Suprapubic skin (tissue), 3 donors: ENCODE data around the gene WDPCP.

Source experiments
- POLR2A ChIP-seq, 2 donors: fragments of 450-650 bp; IDR thresholded peaks; one replicate each; pipeline ENCODE4 v1.6.1; 2017; ENCODE audit warnings: antibody characterized with exemption in 2 of 2, mild to moderate bottlenecking in 2 of 2, moderate library complexity in 2 of 2
- TF ChIP-seq, protein P1 (sequence below), 2 donors: fragments of 200-600 bp in 1 of 2; fragments of 450-650 bp in 1 of 2; sonication (generic) in 1 of 2; IDR thresholded peaks; one replicate each; pipeline ENCODE4 v1.5.1; 2016 to 2019; ENCODE audit warnings: antibody characterized with exemption in 2 of 2, mild to moderate bottlenecking in 1 of 2, moderate library complexity in 1 of 2

GRCh38 chr2:63408530-63408929 is 179.7 kb downstream of the WDPCP start:
- TF ChIP-seq, protein P1, sequence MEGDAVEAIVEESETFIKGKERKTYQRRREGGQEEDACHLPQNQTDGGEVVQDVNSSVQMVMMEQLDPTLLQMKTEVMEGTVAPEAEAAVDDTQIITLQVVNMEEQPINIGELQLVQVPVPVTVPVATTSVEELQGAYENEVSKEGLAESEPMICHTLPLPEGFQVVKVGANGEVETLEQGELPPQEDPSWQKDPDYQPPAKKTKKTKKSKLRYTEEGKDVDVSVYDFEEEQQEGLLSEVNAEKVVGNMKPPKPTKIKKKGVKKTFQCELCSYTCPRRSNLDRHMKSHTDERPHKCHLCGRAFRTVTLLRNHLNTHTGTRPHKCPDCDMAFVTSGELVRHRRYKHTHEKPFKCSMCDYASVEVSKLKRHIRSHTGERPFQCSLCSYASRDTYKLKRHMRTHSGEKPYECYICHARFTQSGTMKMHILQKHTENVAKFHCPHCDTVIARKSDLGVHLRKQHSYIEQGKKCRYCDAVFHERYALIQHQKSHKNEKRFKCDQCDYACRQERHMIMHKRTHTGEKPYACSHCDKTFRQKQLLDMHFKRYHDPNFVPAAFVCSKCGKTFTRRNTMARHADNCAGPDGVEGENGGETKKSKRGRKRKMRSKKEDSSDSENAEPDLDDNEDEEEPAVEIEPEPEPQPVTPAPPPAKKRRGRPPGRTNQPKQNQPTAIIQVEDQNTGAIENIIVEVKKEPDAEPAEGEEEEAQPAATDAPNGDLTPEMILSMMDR (IDR thresholded peaks at IDR 0.05): no peak
- TF ChIP-seq POLR2A (IDR thresholded peaks at IDR 0.05): no peak
